HEK293 (cell line): Measurements from ENCODE around the gene SLC7A14.

Experiments
- SCRT2 ChIP-seq: fragments of 450-650 bp; formaldehyde crosslinking; IDR thresholded peaks from 2 replicates; pipeline ENCODE4 v1.5.1; 2016; ENCODE audit warnings: missing biosample characterization, missing genetic modification characterization
- WT1 ChIP-seq: fragments of 450-650 bp; formaldehyde crosslinking; IDR thresholded peaks from 2 replicates; pipeline ENCODE4 v1.5.1; 2016; ENCODE audit warnings: missing biosample characterization, missing genetic modification characterization
- ZBTB44 ChIP-seq: fragments of 450-650 bp; IDR thresholded peaks from 2 replicates; pipeline ENCODE4 v1.5.1; 2018; ENCODE audit warnings: missing biosample characterization, mild to moderate bottlenecking, missing genetic modification characterization
- ZNF302 ChIP-seq: fragments of 450-650 bp; formaldehyde crosslinking; IDR thresholded peaks from 2 replicates; pipeline ENCODE4 v1.5.1; 2016; ENCODE audit warnings: missing biosample characterization, missing genetic modification characterization, low read depth
- TF ChIP-seq, protein P1 (sequence below): fragments of 450-650 bp; formaldehyde crosslinking; IDR thresholded peaks from 2 replicates; pipeline ENCODE4 v1.5.1; 2016; ENCODE audit warnings: missing biosample characterization, missing genetic modification characterization
- TF ChIP-seq, protein P2 (sequence below): fragments of 450-650 bp; formaldehyde crosslinking; IDR thresholded peaks from 2 replicates; pipeline ENCODE4 v1.5.1; 2016; ENCODE audit warnings: missing biosample characterization, missing genetic modification characterization
- TF ChIP-seq, protein P3 (sequence below): fragments of 450-650 bp; formaldehyde crosslinking; IDR thresholded peaks from 2 replicates; pipeline ENCODE4 v1.5.1; 2016; ENCODE audit warnings: missing biosample characterization, missing genetic modification characterization

- TF ChIP-seq, protein P1, sequence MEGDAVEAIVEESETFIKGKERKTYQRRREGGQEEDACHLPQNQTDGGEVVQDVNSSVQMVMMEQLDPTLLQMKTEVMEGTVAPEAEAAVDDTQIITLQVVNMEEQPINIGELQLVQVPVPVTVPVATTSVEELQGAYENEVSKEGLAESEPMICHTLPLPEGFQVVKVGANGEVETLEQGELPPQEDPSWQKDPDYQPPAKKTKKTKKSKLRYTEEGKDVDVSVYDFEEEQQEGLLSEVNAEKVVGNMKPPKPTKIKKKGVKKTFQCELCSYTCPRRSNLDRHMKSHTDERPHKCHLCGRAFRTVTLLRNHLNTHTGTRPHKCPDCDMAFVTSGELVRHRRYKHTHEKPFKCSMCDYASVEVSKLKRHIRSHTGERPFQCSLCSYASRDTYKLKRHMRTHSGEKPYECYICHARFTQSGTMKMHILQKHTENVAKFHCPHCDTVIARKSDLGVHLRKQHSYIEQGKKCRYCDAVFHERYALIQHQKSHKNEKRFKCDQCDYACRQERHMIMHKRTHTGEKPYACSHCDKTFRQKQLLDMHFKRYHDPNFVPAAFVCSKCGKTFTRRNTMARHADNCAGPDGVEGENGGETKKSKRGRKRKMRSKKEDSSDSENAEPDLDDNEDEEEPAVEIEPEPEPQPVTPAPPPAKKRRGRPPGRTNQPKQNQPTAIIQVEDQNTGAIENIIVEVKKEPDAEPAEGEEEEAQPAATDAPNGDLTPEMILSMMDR = no peak
- TF ChIP-seq WT1 (tag by site-specific recombination) (no peak), ZNF302 (tag by site-specific recombination) (no peak), SCRT2 (tag by site-specific recombination) (no peak), ZBTB44 (no peak)
- TF ChIP-seq, protein P2, sequence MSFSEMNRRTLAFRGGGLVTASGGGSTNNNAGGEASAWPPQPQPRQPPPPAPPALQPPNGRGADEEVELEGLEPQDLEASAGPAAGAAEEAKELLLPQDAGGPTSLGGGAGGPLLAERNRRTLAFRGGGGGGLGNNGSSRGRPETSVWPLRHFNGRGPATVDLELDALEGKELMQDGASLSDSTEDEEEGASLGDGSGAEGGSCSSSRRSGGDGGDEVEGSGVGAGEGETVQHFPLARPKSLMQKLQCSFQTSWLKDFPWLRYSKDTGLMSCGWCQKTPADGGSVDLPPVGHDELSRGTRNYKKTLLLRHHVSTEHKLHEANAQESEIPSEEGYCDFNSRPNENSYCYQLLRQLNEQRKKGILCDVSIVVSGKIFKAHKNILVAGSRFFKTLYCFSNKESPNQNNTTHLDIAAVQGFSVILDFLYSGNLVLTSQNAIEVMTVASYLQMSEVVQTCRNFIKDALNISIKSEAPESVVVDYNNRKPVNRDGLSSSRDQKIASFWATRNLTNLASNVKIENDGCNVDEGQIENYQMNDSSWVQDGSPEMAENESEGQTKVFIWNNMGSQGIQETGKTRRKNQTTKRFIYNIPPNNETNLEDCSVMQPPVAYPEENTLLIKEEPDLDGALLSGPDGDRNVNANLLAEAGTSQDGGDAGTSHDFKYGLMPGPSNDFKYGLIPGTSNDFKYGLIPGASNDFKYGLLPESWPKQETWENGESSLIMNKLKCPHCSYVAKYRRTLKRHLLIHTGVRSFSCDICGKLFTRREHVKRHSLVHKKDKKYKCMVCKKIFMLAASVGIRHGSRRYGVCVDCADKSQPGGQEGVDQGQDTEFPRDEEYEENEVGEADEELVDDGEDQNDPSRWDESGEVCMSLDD (tag by site-specific recombination) = no peak
- TF ChIP-seq, protein P3, sequence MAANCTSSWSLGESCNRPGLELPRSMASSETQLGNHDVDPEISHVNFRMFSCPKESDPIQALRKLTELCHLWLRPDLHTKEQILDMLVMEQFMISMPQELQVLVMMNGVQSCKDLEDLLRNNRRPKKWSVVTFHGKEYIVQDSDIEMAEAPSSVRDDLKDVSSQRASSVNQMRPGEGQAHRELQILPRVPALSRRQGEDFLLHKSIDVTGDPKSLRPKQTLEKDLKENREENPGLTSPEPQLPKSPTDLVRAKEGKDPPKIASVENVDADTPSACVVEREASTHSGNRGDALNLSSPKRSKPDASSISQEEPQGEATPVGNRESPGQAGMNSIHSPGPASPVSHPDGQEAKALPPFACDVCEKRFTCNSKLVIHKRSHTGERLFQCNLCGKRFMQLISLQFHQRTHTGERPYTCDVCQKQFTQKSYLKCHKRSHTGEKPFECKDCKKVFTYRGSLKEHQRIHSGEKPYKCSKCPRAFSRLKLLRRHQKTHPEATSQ (tag by site-specific recombination) = no peak
Measured at GRCh38 chr3:170486398-170486797, 99.5 kb downstream of the SLC7A14 start.
